Measurements from ENCODE around the gene ATPAF1. TPM values are rescaled to one million over a fixed set of nuclear protein-coding genes. Genes with fewer than 3 reads are reported as not detected.

Gene ATPAF1
- total and polyA plus RNA-seq, 9 of the 15 experiments (the other 6 are each of a cell fraction or from before 2014, with no cell fraction given) = 6.3 to 56.2 (median 27.4) TPM

DNA sequence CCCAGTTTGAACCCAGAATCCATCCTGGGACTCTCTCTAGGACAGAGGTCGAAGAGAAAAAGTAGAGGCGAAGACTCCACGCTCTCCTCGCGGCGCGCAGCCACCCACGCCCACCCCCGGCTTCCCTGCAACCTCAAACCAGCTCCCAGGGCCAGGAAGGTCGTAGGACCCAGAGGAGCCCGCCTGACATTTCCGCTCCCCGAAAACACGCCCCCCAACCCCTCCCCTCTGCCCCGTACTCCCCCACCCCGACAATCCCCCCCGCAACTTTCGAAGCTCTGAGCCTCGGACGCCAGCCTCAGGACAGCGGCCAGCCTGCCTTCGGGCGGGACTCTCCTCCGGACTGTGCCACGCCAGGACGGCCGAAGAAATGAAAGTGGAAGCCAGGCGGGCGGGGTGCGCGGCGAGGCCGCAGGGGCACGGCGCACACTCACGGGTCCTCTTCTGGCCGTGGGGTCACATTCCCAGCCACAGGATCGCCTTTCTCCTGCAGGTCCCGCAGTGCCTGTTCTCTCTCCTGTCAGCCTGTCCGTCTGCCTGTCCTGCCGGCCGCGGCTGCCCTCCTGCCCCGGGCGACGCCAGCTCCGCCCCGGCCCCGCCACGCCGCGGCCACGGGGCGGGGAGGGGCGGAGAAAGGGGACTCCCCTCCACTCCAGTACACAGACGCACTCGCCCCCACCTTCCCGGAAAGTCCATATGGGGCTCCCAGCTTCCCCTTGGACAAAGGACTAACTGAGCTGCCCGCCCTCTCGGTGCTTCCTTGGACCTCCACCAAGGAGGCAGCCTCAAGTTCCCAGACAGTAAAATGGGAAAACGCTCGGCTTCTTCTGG, 51.7 kb downstream of the ATPAF1 start, which contains the start of gene MOB3C (continued):
- TF ChIP-seq SRF (CRISPR knock-in tag; IDR thresholded peaks at IDR 0.05) (peak; percentile 63 to 94; a peak in 3 of 4 replicates), LARP7 (IDR thresholded peaks at IDR 0.05) (no peak), KLF10 (CRISPR knock-in tag; IDR thresholded peaks at IDR 0.05) (no peak), ZNF699 (CRISPR knock-in tag; IDR thresholded peaks at IDR 0.05; ENCODE audit: insufficient replicate concordance) (no peak), ZNF766 (CRISPR knock-in tag; conservative IDR thresholded peaks at IDR 0.05) (no peak), NUFIP1 (IDR thresholded peaks at IDR 0.05; ENCODE audit: partially characterized antibody) (no peak), EHMT2 (IDR thresholded peaks at IDR 0.05) (no peak)
- TF ChIP-seq, protein P1, sequence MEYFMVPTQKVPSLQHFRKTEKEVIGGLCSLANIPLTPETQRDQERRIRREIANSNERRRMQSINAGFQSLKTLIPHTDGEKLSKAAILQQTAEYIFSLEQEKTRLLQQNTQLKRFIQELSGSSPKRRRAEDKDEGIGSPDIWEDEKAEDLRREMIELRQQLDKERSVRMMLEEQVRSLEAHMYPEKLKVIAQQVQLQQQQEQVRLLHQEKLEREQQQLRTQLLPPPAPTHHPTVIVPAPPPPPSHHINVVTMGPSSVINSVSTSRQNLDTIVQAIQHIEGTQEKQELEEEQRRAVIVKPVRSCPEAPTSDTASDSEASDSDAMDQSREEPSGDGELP (CRISPR knock-in tag; IDR thresholded peaks at IDR 0.05; ENCODE audit: borderline replicate concordance) = peak; percentile 56; the same call in 1 of the 2 replicates
- TF ChIP-seq, protein P2, sequence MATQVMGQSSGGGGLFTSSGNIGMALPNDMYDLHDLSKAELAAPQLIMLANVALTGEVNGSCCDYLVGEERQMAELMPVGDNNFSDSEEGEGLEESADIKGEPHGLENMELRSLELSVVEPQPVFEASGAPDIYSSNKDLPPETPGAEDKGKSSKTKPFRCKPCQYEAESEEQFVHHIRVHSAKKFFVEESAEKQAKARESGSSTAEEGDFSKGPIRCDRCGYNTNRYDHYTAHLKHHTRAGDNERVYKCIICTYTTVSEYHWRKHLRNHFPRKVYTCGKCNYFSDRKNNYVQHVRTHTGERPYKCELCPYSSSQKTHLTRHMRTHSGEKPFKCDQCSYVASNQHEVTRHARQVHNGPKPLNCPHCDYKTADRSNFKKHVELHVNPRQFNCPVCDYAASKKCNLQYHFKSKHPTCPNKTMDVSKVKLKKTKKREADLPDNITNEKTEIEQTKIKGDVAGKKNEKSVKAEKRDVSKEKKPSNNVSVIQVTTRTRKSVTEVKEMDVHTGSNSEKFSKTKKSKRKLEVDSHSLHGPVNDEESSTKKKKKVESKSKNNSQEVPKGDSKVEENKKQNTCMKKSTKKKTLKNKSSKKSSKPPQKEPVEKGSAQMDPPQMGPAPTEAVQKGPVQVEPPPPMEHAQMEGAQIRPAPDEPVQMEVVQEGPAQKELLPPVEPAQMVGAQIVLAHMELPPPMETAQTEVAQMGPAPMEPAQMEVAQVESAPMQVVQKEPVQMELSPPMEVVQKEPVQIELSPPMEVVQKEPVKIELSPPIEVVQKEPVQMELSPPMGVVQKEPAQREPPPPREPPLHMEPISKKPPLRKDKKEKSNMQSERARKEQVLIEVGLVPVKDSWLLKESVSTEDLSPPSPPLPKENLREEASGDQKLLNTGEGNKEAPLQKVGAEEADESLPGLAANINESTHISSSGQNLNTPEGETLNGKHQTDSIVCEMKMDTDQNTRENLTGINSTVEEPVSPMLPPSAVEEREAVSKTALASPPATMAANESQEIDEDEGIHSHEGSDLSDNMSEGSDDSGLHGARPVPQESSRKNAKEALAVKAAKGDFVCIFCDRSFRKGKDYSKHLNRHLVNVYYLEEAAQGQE (IDR thresholded peaks at IDR 0.05; ENCODE audit: borderline replicate concordance) = no peak
- TF ChIP-seq, protein P2 (CRISPR knock-in tag; IDR thresholded peaks at IDR 0.05; ENCODE audit: low read depth) = peak; percentile 40; the same call in 1 of the 2 replicates
- TF ChIP-seq, protein P3, sequence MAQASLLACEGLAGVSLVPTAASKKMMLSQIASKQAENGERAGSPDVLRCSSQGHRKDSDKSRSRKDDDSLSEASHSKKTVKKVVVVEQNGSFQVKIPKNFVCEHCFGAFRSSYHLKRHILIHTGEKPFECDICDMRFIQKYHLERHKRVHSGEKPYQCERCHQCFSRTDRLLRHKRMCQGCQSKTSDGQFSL (CRISPR knock-in tag; IDR thresholded peaks at IDR 0.05) = peak; percentile 70; the same call in 1 of the 2 replicates
- TF ChIP-seq, protein P3 (tag; IDR thresholded peaks at IDR 0.05) = peak in 1 of 2 experiments; percentile 83; a peak in 2 of 4 replicates
- TF ChIP-seq, protein P4, sequence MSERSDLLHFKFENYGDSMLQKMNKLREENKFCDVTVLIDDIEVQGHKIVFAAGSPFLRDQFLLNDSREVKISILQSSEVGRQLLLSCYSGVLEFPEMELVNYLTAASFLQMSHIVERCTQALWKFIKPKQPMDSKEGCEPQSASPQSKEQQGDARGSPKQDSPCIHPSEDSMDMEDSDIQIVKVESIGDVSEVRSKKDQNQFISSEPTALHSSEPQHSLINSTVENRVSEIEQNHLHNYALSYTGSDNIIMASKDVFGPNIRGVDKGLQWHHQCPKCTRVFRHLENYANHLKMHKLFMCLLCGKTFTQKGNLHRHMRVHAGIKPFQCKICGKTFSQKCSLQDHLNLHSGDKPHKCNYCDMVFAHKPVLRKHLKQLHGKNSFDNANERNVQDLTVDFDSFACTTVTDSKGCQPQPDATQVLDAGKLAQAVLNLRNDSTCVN (CRISPR knock-in tag; IDR thresholded peaks at IDR 0.05) = no peak
- TF ChIP-seq, protein P5, sequence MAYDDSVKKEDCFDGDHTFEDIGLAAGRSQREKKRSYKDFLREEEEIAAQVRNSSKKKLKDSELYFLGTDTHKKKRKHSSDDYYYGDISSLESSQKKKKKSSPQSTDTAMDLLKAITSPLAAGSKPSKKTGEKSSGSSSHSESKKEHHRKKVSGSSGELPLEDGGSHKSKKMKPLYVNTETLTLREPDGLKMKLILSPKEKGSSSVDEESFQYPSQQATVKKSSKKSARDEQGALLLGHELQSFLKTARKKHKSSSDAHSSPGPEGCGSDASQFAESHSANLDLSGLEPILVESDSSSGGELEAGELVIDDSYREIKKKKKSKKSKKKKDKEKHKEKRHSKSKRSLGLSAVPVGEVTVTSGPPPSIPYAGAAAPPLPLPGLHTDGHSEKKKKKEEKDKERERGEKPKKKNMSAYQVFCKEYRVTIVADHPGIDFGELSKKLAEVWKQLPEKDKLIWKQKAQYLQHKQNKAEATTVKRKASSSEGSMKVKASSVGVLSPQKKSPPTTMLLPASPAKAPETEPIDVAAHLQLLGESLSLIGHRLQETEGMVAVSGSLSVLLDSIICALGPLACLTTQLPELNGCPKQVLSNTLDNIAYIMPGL (CRISPR knock-in tag; IDR thresholded peaks at IDR 0.05) = 0 out of 2 replicates have a peak, but pooled peaks have one; percentile 19

Measured in K562 (cell line).